Peyer's patch (tissue), 4 donors: ENCODE measurements around the gene ZNF628. TPM values are rescaled to one million over a fixed set of nuclear protein-coding genes. Genes with fewer than 3 reads are reported as not detected.

Source experiments
- DNase-seq, 3 donors: peaks; one replicate each; pipeline ENCODE4 v3.0.0-alpha.2; 2017 to 2019
- H3K27ac ChIP-seq, 4 donors: fragments of 200-600 bp; sonication (generic); one replicate each; pipeline ENCODE4 v1.5.1; 2016 to 2019
- H3K27me3 ChIP-seq, 2 donors: fragments of 200-600 bp; sonication (generic); one replicate each; pipeline ENCODE4 v1.5.1; 2019
- H3K36me3 ChIP-seq, 3 donors: fragments of 200-600 bp; sonication (generic); one replicate each; pipeline ENCODE4 v1.5.1; 2016 to 2019
- H3K4me1 ChIP-seq, 4 donors: fragments of 200-600 bp; sonication (generic); one replicate each; pipeline ENCODE4 v1.5.1; 2016 to 2019
- H3K4me3 ChIP-seq, 4 donors: fragments of 200-600 bp; sonication (generic); 1 replicate in 3 of 4; 2 replicates in 1 of 4; pipeline ENCODE4 v1.5.1; 2016 to 2019; ENCODE audit warnings: mild to moderate bottlenecking in 1 of 4
- H3K9me3 ChIP-seq, 4 donors: fragments of 200-600 bp; sonication (generic); one replicate each; pipeline ENCODE4 v1.5.1; 2016 to 2019; ENCODE audit warnings: mild to moderate bottlenecking in 1 of 4
- POLR2A ChIP-seq, 2 donors: fragments of 450-650 bp; IDR thresholded peaks; one replicate each; pipeline ENCODE4 v1.5.1; 2017; ENCODE audit warnings: antibody characterized with exemption in 2 of 2, mild to moderate bottlenecking in 2 of 2, moderate library complexity in 2 of 2
- total RNA-seq, 4 donors: library from RNA; depleted of rRNA; stranded (reverse); fragments of >200 nt; gene quantifications; one replicate each; pipeline ENCODE4 v1.1.0, GENCODE V29; 2016
- TF ChIP-seq, protein P1 (sequence below), 6 experiments: fragments of 450-650 bp in 4 of 6; fragments of 200-600 bp in 2 of 6; sonication (generic) in 1 of 6; IDR thresholded peaks; one replicate each; pipeline ENCODE4 v1.5.1; 2017 to 2019; ENCODE audit warnings: antibody characterized with exemption in 6 of 6, mild to moderate bottlenecking in 3 of 6, moderate library complexity in 1 of 6

Gene ZNF628
- total RNA-seq, 4 donors from 2014 or later = 10.1 to 47.0 (median 15.5) TPM

DNA sequence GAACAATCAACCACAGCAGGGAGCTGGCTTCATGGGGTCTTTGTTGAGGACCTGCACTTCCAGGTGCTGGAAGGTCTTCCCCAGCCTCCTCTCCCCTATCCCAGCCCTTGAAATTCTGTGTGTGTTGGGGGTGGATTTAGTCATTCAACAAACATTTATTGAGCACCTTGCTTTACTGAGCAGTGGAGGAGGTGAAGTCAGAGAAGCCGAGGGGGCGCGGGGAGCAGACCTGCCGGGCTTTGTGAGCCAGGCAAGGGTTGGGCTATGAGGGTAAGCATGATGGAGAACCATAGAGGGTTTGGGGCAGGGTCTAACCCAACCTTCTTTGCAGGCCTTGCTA is 8.4 kb upstream of the ZNF628 start:
- Histone ChIP-seq H3K9me3 (no peaks in the 10 kb centered on the region), H3K4me3 (no peak overlapping the region), H3K27me3 (no peaks in the 10 kb centered on the region), H3K4me1 (peaks cover 0 to 9% (median 0%) of the 10 kb centered on the region in 4 donors), H3K36me3 (no peaks in the 10 kb centered on the region), H3K27ac (no peak overlapping the region)
- no peak for DNase-seq
- TF ChIP-seq, protein P1, sequence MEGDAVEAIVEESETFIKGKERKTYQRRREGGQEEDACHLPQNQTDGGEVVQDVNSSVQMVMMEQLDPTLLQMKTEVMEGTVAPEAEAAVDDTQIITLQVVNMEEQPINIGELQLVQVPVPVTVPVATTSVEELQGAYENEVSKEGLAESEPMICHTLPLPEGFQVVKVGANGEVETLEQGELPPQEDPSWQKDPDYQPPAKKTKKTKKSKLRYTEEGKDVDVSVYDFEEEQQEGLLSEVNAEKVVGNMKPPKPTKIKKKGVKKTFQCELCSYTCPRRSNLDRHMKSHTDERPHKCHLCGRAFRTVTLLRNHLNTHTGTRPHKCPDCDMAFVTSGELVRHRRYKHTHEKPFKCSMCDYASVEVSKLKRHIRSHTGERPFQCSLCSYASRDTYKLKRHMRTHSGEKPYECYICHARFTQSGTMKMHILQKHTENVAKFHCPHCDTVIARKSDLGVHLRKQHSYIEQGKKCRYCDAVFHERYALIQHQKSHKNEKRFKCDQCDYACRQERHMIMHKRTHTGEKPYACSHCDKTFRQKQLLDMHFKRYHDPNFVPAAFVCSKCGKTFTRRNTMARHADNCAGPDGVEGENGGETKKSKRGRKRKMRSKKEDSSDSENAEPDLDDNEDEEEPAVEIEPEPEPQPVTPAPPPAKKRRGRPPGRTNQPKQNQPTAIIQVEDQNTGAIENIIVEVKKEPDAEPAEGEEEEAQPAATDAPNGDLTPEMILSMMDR (IDR thresholded peaks at IDR 0.05) = peak in 1 of 6 experiments; percentile 10
- TF ChIP-seq POLR2A (IDR thresholded peaks at IDR 0.05) = no peak

DNA sequence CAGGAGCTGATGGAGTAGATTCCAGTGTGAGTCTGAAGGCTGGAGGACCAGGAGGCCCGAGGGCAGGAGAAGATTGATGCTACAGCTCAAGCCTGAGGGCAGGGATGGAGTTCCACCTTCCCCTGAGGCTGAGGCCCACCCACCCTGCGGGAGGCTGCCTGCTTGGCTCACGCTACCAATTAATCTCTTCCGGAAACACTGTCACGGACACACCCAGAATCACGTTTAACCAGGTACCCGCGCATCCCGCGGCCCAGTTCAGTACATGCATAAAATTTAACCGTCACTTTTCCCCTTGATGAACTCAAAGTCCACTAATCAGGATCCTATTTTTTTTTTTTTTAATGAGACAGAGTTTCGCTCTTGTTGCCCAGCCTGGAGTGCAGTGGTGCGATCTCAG is 5.2 kb upstream of the ZNF628 start:
- no peak for TF ChIP-seq POLR2A (IDR thresholded peaks at IDR 0.05)
- TF ChIP-seq, protein P1 (IDR thresholded peaks at IDR 0.05) = no peak
- Histone ChIP-seq H3K9me3 (no peaks in the 10 kb centered on the region), H3K27ac (no peak overlapping the region), H3K4me1 (peaks cover 0 to 13% (median 6%) of the 10 kb centered on the region in 4 donors), H3K4me3 (no peak overlapping the region), H3K36me3 (no peaks in the 10 kb centered on the region), H3K27me3 (no peaks in the 10 kb centered on the region)
- DNase-seq = no peak

GRCh38 chr19:55472463-55472862 is 4.0 kb upstream of the ZNF628 start:
- DNase-seq = no peak
- H3K4me1 ChIP-seq = peaks cover 0 to 15% (median 6%) of the 10 kb centered on the region in 4 donors
- H3K36me3 ChIP-seq = no peaks in the 10 kb centered on the region
- H3K27me3 ChIP-seq = no peaks in the 10 kb centered on the region
- H3K4me3 ChIP-seq = no peak overlapping the region
- H3K27ac ChIP-seq = no peak overlapping the region
- no peaks in the 10 kb centered on the region for H3K9me3 ChIP-seq
- no peak for TF ChIP-seq POLR2A (IDR thresholded peaks at IDR 0.05)
- TF ChIP-seq, protein P1 (IDR thresholded peaks at IDR 0.05) = no peak

DNA sequence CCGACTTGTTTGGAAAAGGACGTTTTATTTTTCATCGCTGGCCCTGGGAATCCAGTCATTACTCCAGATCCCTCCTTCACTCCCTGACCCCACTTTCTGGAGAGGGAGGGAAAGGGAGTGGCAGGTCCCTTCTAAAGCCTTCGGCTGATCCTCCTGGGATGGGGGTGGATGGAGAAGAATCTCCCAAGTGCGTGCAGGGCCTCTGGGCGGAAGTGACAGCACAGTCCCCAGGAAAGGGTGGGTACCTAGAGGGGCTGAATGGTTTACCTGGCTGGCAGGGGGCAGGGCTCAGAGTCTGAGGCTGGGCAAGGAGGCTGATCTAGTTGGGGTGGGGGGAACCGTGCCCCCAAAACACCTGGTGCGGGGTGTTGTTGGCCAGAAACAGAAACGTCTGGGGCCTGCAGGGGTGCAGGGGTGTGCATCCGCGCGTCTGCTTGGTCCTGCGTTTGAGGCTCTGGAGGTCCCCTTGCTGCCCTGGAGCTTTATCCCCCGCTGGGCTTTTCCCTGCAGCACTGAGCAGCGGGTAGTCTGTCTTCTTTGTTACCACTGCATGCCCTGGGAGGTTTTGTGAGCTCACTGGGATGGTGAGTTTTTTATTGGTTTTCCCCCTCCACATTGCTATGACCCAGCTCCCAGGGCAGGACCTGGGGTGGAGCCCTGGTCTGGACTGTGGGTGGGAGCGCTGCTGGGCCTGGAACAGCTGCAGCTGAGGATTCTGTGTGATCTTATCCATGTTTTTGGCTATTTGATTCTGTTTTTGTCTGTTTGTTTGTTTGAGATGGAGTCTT is 3.0 kb upstream of the ZNF628 start:
- H3K9me3 ChIP-seq = no peaks in the 10 kb centered on the region
- no peak for DNase-seq
- no peak overlapping the region for H3K4me3 ChIP-seq
- no peaks in the 10 kb centered on the region for H3K36me3 ChIP-seq
- TF ChIP-seq, protein P1 (IDR thresholded peaks at IDR 0.05) = no peak
- H3K4me1 ChIP-seq = peaks cover 0 to 15% (median 8%) of the 10 kb centered on the region in 4 donors
- H3K27me3 ChIP-seq = no peaks in the 10 kb centered on the region
- no peak overlapping the region for H3K27ac ChIP-seq

DNA sequence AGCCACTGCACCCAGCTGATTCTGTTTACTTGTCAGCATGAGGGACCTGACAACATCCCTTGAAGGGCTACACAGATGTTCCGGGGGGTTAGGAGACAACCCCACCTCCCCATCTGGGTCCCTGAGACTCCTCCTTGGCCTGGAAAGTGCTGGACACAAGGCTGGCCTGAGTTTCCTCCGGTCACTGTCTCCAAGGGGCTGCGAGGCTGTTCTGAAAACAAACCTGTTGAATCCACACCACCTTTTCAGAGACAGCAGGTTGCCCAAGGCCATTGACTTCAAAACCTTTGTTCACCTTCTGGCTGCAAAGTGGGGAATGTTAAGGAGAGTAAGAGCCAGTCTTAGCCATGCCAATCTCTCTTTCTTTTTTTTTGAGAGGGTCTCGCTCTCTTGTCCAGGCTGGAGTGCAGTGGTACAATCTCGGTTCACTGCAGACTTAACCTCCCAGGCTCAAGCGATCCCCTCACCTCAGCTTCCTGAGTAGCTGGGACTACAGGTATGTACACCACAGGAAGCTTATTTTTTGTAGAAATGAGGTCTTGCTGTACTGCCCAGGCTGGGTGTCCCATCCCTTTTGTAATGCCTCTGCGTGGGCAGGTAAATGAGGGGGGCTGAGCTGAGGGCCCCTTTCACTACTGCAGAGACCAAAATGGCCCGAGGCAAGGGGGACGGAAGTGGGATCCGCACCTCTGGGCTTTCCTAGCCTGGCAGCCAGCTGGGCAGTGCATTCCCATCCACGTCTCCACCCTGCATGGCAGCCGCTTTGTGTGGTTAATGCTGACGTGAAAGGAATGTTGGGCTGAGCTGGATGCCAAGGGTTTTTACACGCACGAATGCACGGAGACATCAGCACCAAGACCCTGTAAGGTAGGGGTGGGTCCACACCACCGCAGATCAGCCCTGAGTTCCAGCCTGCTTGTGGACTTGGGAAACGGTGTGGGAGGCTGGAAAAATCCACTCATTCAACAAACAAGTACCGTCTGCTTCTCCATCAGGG is 1.9 kb upstream of the ZNF628 start:
- H3K27me3 ChIP-seq = no peaks in the 10 kb centered on the region
- H3K9me3 ChIP-seq = no peaks in the 10 kb centered on the region
- TF ChIP-seq, protein P1 (IDR thresholded peaks at IDR 0.05) = no peak
- TF ChIP-seq POLR2A (IDR thresholded peaks at IDR 0.05) = no peak
- H3K4me1 ChIP-seq = peaks cover 0 to 15% (median 8%) of the 10 kb centered on the region in 4 donors
- DNase-seq = no peak
- H3K4me3 ChIP-seq = no peak overlapping the region
- H3K27ac ChIP-seq = no peak overlapping the region
- H3K36me3 ChIP-seq = no peaks in the 10 kb centered on the region
